Neural progenitor cell (in vitro differentiated cells): ENCODE results near the gene DIS3L2. TPM values are rescaled to one million over a fixed set of nuclear protein-coding genes. Genes with fewer than 3 reads are reported as not detected.

Source experiments
- DNase-seq: peaks from one replicate; pipeline ENCODE4 v3.0.0-alpha.2; 2016; ENCODE audit warnings: low spot score
- H2AFZ ChIP-seq: fragments of 200-600 bp; sonication (generic); replicated peaks from 2 replicates; pipeline ENCODE4 v1.6.1; 2016; ENCODE audit warnings: antibody characterized with exemption
- H3F3A ChIP-seq: fragments of 200-600 bp; sonication (generic); 2 replicates; pipeline ENCODE4 v1.6.1; 2016; ENCODE audit warnings: antibody characterized with exemption, low read depth
- H3K27ac ChIP-seq: fragments of 200-600 bp; sonication (generic); 2 replicates; pipeline ENCODE4 v1.5.1; 2016; ENCODE audit warnings: mild to moderate bottlenecking
- H3K27me3 ChIP-seq: fragments of 200-600 bp; sonication (generic); 2 replicates; pipeline ENCODE4 v1.6.1; 2016; ENCODE audit warnings: mild to moderate bottlenecking, moderate library complexity
- H3K36me3 ChIP-seq: fragments of 200-600 bp; sonication (generic); 2 replicates; pipeline ENCODE4 v1.5.1; 2016
- H3K4me1 ChIP-seq: fragments of 200-600 bp; sonication (generic); 2 replicates; pipeline ENCODE4 v1.6.1; 2016; ENCODE audit warnings: mixed run types
- H3K4me2 ChIP-seq: fragments of 200-600 bp; sonication (generic); 2 replicates; pipeline ENCODE4 v1.6.1; 2016
- H3K4me3 ChIP-seq: fragments of 200-600 bp; sonication (generic); 2 replicates; pipeline ENCODE4 v1.5.1; 2016
- H3K79me2 ChIP-seq: fragments of 200-600 bp; sonication (generic); 2 replicates; pipeline ENCODE4 v1.6.1; 2016; ENCODE audit warnings: low read depth
- H3K9ac ChIP-seq: fragments of 200-600 bp; sonication (generic); 2 replicates; pipeline ENCODE4 v1.6.1; 2016
- H3K9me3 ChIP-seq: fragments of 200-600 bp; sonication (generic); 2 replicates; pipeline ENCODE4 v1.5.1; 2016; ENCODE audit warnings: low read depth
- H4K20me1 ChIP-seq: fragments of 200-600 bp; sonication (generic); 2 replicates; pipeline ENCODE4 v1.6.1; 2016; ENCODE audit warnings: low read depth
- H3K27ac Mint-ChIP-seq: 3 replicates; pipeline ENCODE4 v1.8.0; 2021; ENCODE audit warnings: mixed read lengths
- H3K27me3 Mint-ChIP-seq: 2 replicates; pipeline ENCODE4 v1.8.0; 2022; ENCODE audit warnings: low read depth, mild to moderate bottlenecking, inconsistent platforms, moderate library complexity, mixed read lengths; ENCODE audit not compliant: insufficient read depth
- H3K36me3 Mint-ChIP-seq: 3 replicates; pipeline ENCODE4 v1.8.0; 2021; ENCODE audit warnings: mixed read lengths
- H3K4me1 Mint-ChIP-seq: 3 replicates; pipeline ENCODE4 v1.8.0; 2021; ENCODE audit warnings: mixed read lengths
- H3K4me3 Mint-ChIP-seq: 3 replicates; pipeline ENCODE4 v1.8.0; 2021; ENCODE audit warnings: mild to moderate bottlenecking, moderate library complexity, mixed read lengths
- H3K9me3 Mint-ChIP-seq: 3 replicates; pipeline ENCODE4 v1.8.0; 2020; ENCODE audit warnings: mixed read lengths
- CTCF ChIP-seq: fragments of 200-600 bp; sonication (generic); IDR thresholded peaks from 2 replicates; pipeline ENCODE4 v1.5.1; 2017; ENCODE audit warnings: antibody characterized with exemption, mild to moderate bottlenecking
- EZH2 ChIP-seq: fragments of 200-600 bp; sonication (generic); IDR thresholded peaks from 2 replicates; pipeline ENCODE4 v1.6.1; 2017; ENCODE audit warnings: antibody characterized with exemption, mild to moderate bottlenecking, moderate library complexity
- EZH2phosphoT487 ChIP-seq: fragments of 200-600 bp; sonication (generic); IDR thresholded peaks from 2 replicates; pipeline ENCODE4 v1.6.1; 2017; ENCODE audit warnings: antibody characterized with exemption
- total RNA-seq: library from RNA; depleted of rRNA; stranded (reverse); fragments of >200 nt; gene quantifications from 2 replicates; pipeline ENCODE4 v1.2.3, GENCODE V29; 2015; ENCODE audit warnings: low replicate concordance

The DIS3L2 gene
- total RNA-seq, 1 donor from 2014 or later, result 23.2 TPM

- no peak overlapping the region for H3K27ac Mint-ChIP-seq
- no peaks in the 10 kb centered on the region for H3K36me3 Mint-ChIP-seq
- no peaks in the 10 kb centered on the region for H3K9me3 Mint-ChIP-seq
Measured at GRCh38 chr2:231940795-231941194, 20.7 kb upstream of the DIS3L2 start.

GRCh38 chr2:231941673-231942072 lies 19.8 kb upstream of the DIS3L2 start:
- H3K4me3 Mint-ChIP-seq, result no peak overlapping the region
- H2AFZ ChIP-seq, result no peak overlapping the region
- H3K79me2 ChIP-seq, result no peaks in the 10 kb centered on the region
- no peaks in the 10 kb centered on the region for H4K20me1 ChIP-seq
- H3K9me3 ChIP-seq, result no peaks in the 10 kb centered on the region
- H3K36me3 Mint-ChIP-seq, result no peaks in the 10 kb centered on the region
- H3K27me3 Mint-ChIP-seq, result no peaks in the 10 kb centered on the region
- H3K36me3 ChIP-seq, result no peaks in the 10 kb centered on the region
- H3K4me3 ChIP-seq, result no peak overlapping the region
- H3K4me1 ChIP-seq, result no peaks in the 10 kb centered on the region
- H3K9me3 Mint-ChIP-seq, result no peaks in the 10 kb centered on the region
- no peak overlapping the region for H3K9ac ChIP-seq
- no peaks in the 10 kb centered on the region for H3K27me3 ChIP-seq
- TF ChIP-seq EZH2phosphoT487 (no peak), EZH2 (no peak), CTCF (no peak)
- H3K27ac Mint-ChIP-seq, result no peak overlapping the region
- no peak overlapping the region for H3K4me2 ChIP-seq
- no peaks in the 10 kb centered on the region for H3F3A ChIP-seq
- no peak for DNase-seq
- H3K27ac ChIP-seq, result no peak overlapping the region
- peaks cover 3% of the 10 kb centered on the region for H3K4me1 Mint-ChIP-seq

More at GRCh38 chr2:231940795-231941194, 20.7 kb upstream of the DIS3L2 start:
- no peak overlapping the region for H3K27ac ChIP-seq
- H3K79me2 ChIP-seq, result no peaks in the 10 kb centered on the region
- no peaks in the 10 kb centered on the region for H3F3A ChIP-seq
- H3K4me2 ChIP-seq, result no peak overlapping the region
- H3K27me3 ChIP-seq, result no peaks in the 10 kb centered on the region
- DNase-seq, result no peak
- TF ChIP-seq EZH2phosphoT487 (no peak), EZH2 (no peak), CTCF (no peak)
- no peak overlapping the region for H3K4me3 ChIP-seq
- no peaks in the 10 kb centered on the region for H3K9me3 ChIP-seq
- H3K36me3 ChIP-seq, result no peaks in the 10 kb centered on the region
- no peak overlapping the region for H3K9ac ChIP-seq
- no peak overlapping the region for H2AFZ ChIP-seq
- no peaks in the 10 kb centered on the region for H3K27me3 Mint-ChIP-seq
- no peaks in the 10 kb centered on the region for H4K20me1 ChIP-seq
- H3K4me1 Mint-ChIP-seq, result peaks cover 3% of the 10 kb centered on the region
- H3K4me3 Mint-ChIP-seq, result no peak overlapping the region
- no peaks in the 10 kb centered on the region for H3K4me1 ChIP-seq

GRCh38 chr2:231942180-231942579 lies 19.3 kb upstream of the DIS3L2 start:
- Histone ChIP-seq H3K36me3 (no peaks in the 10 kb centered on the region), H3K27ac (no peak overlapping the region), H3K9me3 (no peaks in the 10 kb centered on the region), H4K20me1 (no peaks in the 10 kb centered on the region), H3K9ac (no peak overlapping the region), H2AFZ (no peak overlapping the region), H3K4me2 (no peak overlapping the region), H3K27me3 (no peaks in the 10 kb centered on the region), H3F3A (no peaks in the 10 kb centered on the region), H3K4me3 (no peak overlapping the region), H3K4me1 (no peaks in the 10 kb centered on the region), H3K79me2 (no peaks in the 10 kb centered on the region)
- Mint-ChIP-seq H3K4me3 (no peak overlapping the region), H3K36me3 (no peaks in the 10 kb centered on the region), H3K27ac (no peak overlapping the region), H3K9me3 (no peaks in the 10 kb centered on the region), H3K4me1 (peaks cover 3% of the 10 kb centered on the region), H3K27me3 (no peaks in the 10 kb centered on the region)
- DNase-seq, result no peak
- TF ChIP-seq EZH2phosphoT487 (no peak), EZH2 (no peak), CTCF (no peak)
